H9 (cell line): ENCODE results near the gene SAG. TPM values are rescaled to one million over a fixed set of nuclear protein-coding genes. Genes with fewer than 3 reads are reported as not detected.

Experiments used
- DNase-seq: peaks from one replicate; pipeline ENCODE4 v3.0.0-alpha.2; 2017
- H2AFZ ChIP-seq: one replicate; pipeline ENCODE4 v1.6.1; 2013; ENCODE audit warnings: mild to moderate bottlenecking, low read length, control low read depth, moderate library complexity
- H2AK5ac ChIP-seq: 2 replicates; pipeline ENCODE4 v1.6.1; 2013; ENCODE audit warnings: low read length, control low read depth, mixed read lengths; ENCODE audit not compliant: insufficient read length
- H2BK120ac ChIP-seq: one replicate; pipeline ENCODE4 v1.6.1; 2013; ENCODE audit warnings: low read depth, mild to moderate bottlenecking, low read length, control low read depth, inconsistent platforms; ENCODE audit not compliant: poor library complexity, severe bottlenecking
- H2BK12ac ChIP-seq: 2 replicates; pipeline ENCODE4 v1.6.1; 2013; ENCODE audit warnings: low read length, control low read depth, mixed read lengths, low read depth; ENCODE audit not compliant: insufficient read length
- H2BK15ac ChIP-seq: 2 replicates; pipeline ENCODE4 v1.6.1; 2013; ENCODE audit warnings: low read depth, low read length, control low read depth
- H2BK20ac ChIP-seq: one replicate; pipeline ENCODE4 v1.6.1; 2013; ENCODE audit warnings: low read depth, mild to moderate bottlenecking, low read length, control low read depth, inconsistent platforms; ENCODE audit not compliant: poor library complexity, severe bottlenecking
- H2BK5ac ChIP-seq: 2 replicates; pipeline ENCODE4 v1.6.1; 2013; ENCODE audit warnings: low read length, control low read depth, mixed read lengths; ENCODE audit not compliant: insufficient read length
- H3K14ac ChIP-seq: 2 replicates; pipeline ENCODE4 v1.6.1; 2013; ENCODE audit warnings: low read length, control low read depth; ENCODE audit not compliant: insufficient read depth
- H3K18ac ChIP-seq: 2 replicates; pipeline ENCODE4 v1.6.1; 2013; ENCODE audit warnings: low read depth, mild to moderate bottlenecking, mixed read lengths, low read length, control low read depth; ENCODE audit not compliant: insufficient read length
- H3K23ac ChIP-seq: 2 replicates; pipeline ENCODE4 v1.6.1; 2013; ENCODE audit warnings: low read length, control low read depth, mixed read lengths, low read depth; ENCODE audit not compliant: insufficient read length
- H3K23me2 ChIP-seq: 2 replicates; pipeline ENCODE4 v1.6.1; 2013; ENCODE audit warnings: low read depth, mild to moderate bottlenecking, mixed read lengths, low read length, control low read depth; ENCODE audit not compliant: insufficient read length, poor library complexity, severe bottlenecking
- H3K27ac ChIP-seq: 2 replicates; pipeline ENCODE4 v1.5.1; 2013; ENCODE audit warnings: low read length, control low read depth, mixed read lengths, low read depth; ENCODE audit not compliant: insufficient read length
- H3K27me3 ChIP-seq: 2 replicates; pipeline ENCODE4 v1.6.1; 2013; ENCODE audit warnings: low read length, control low read depth, inconsistent platforms; ENCODE audit not compliant: insufficient read depth
- H3K4ac ChIP-seq: 2 replicates; pipeline ENCODE4 v1.6.1; 2013; ENCODE audit warnings: low read depth, mild to moderate bottlenecking, control low read depth, inconsistent platforms, low read length, moderate library complexity
- H3K4me1 ChIP-seq: 2 replicates; pipeline ENCODE4 v1.6.1; 2013; ENCODE audit warnings: low read length, control low read depth, inconsistent platforms; ENCODE audit not compliant: insufficient read depth
- H3K4me2 ChIP-seq: 2 replicates; pipeline ENCODE4 v1.6.1; 2013; ENCODE audit warnings: low read length, control low read depth, mixed read lengths; ENCODE audit not compliant: insufficient read length, insufficient read depth
- H3K56ac ChIP-seq: 2 replicates; pipeline ENCODE4 v1.6.1; 2013; ENCODE audit warnings: low read depth, mild to moderate bottlenecking, mixed read lengths, low read length, control low read depth; ENCODE audit not compliant: insufficient read length
- H3K79me1 ChIP-seq: 2 replicates; pipeline ENCODE4 v1.6.1; 2013; ENCODE audit warnings: low read depth, mild to moderate bottlenecking, moderate library complexity, low read length, control low read depth, inconsistent platforms; ENCODE audit not compliant: insufficient read depth, poor library complexity, severe bottlenecking
- H3K79me2 ChIP-seq: 2 replicates; pipeline ENCODE4 v1.6.1; 2013; ENCODE audit warnings: low read length, control low read depth, inconsistent platforms; ENCODE audit not compliant: insufficient read depth
- H3K9ac ChIP-seq: 2 replicates; pipeline ENCODE4 v1.6.1; 2013; ENCODE audit warnings: low read length, control low read depth, mixed read lengths; ENCODE audit not compliant: insufficient read length; ENCODE audit errors: extremely low read depth
- H3K9me3 ChIP-seq: one replicate; pipeline ENCODE4 v1.6.1; 2013; ENCODE audit warnings: low read depth, low read length, inconsistent platforms; ENCODE audit not compliant: control insufficient read depth
- H3T11ph ChIP-seq: one replicate; pipeline ENCODE4 v1.6.1; 2013; ENCODE audit warnings: mild to moderate bottlenecking, low read length, control low read depth, inconsistent platforms
- H4K20me1 ChIP-seq: one replicate; pipeline ENCODE4 v1.6.1; 2013; ENCODE audit not compliant: control insufficient read depth, insufficient read length, insufficient read depth
- H4K5ac ChIP-seq: 2 replicates; pipeline ENCODE4 v1.6.1; 2013; ENCODE audit warnings: low read depth, mild to moderate bottlenecking, mixed read lengths, low read length, control low read depth; ENCODE audit not compliant: insufficient read length
- H4K8ac ChIP-seq: replicated peaks from 2 replicates; pipeline ENCODE4 v1.6.1; 2013; ENCODE audit warnings: low read length, control low read depth, mixed read lengths, low read depth; ENCODE audit not compliant: insufficient read length
- H4K91ac ChIP-seq: 2 replicates; pipeline ENCODE4 v1.6.1; 2013; ENCODE audit warnings: low read depth, mild to moderate bottlenecking, moderate library complexity, mixed read lengths, low read length, control low read depth; ENCODE audit not compliant: insufficient read length
- H3K27ac Mint-ChIP-seq, 3 experiments: 2 replicates in 2 of 3; 3 replicates in 1 of 3; pipeline ENCODE4 v1.8.0; 2020 to 2021; ENCODE audit warnings: mixed read lengths in 3 of 3, mild to moderate bottlenecking in 1 of 3, moderate library complexity in 1 of 3
- H3K27me3 Mint-ChIP-seq: 2 replicates; pipeline ENCODE4 v1.8.0; 2021; ENCODE audit warnings: low read depth, mild to moderate bottlenecking, moderate library complexity, mixed read lengths
- H3K36me3 Mint-ChIP-seq, 3 experiments: 2 replicates in 2 of 3; 3 replicates in 1 of 3; pipeline ENCODE4 v1.8.0; 2020 to 2021; ENCODE audit warnings: low read depth in 3 of 3, mixed read lengths in 3 of 3; ENCODE audit not compliant: insufficient read depth in 1 of 3
- H3K4me1 Mint-ChIP-seq, 2 experiments: 2 replicates each; pipeline ENCODE4 v1.8.0; 2020; ENCODE audit warnings: mixed read lengths in 2 of 2
- H3K4me3 Mint-ChIP-seq, 2 experiments: 2 replicates in 1 of 2; 3 replicates in 1 of 2; pipeline ENCODE4 v1.8.0; 2020 to 2021; ENCODE audit warnings: mild to moderate bottlenecking in 2 of 2, mixed read lengths in 2 of 2, moderate library complexity in 1 of 2
- H3K9me3 Mint-ChIP-seq, 2 experiments: 2 replicates in 1 of 2; 3 replicates in 1 of 2; pipeline ENCODE4 v1.8.0; 2020; ENCODE audit warnings: mild to moderate bottlenecking in 2 of 2, mixed read lengths in 2 of 2, moderate library complexity in 1 of 2
- WGBS: extraction: QIAGEN DNeasy Blood & Tissue Kit; methylation state at CpG from one replicate; pipeline ENCODE4 v1.1.7; 2013; ENCODE audit warnings: missing lambda C conversion rate, low lambda C conversion rate, mixed read lengths; ENCODE audit not compliant: insufficient read length; ENCODE audit errors: extremely low coverage; 5-methylcytosine and 5-hydroxymethylcytosine counted together
- total RNA-seq: library from RNA; stranded (reverse); gene quantifications from 2 replicates; pipeline ENCODE4 v1.2.1, GENCODE V29; 2021
- TF ChIP-seq, protein P1 (sequence below): fragments of 200-600 bp; sonication (generic); conservative IDR thresholded peaks from 3 replicates; pipeline ENCODE4 v1.8.0; 2021; ENCODE audit warnings: antibody characterized with exemption, mild to moderate bottlenecking

SAG gene
- total RNA-seq, 1 experiment from 2014 or later: not detected

DNA sequence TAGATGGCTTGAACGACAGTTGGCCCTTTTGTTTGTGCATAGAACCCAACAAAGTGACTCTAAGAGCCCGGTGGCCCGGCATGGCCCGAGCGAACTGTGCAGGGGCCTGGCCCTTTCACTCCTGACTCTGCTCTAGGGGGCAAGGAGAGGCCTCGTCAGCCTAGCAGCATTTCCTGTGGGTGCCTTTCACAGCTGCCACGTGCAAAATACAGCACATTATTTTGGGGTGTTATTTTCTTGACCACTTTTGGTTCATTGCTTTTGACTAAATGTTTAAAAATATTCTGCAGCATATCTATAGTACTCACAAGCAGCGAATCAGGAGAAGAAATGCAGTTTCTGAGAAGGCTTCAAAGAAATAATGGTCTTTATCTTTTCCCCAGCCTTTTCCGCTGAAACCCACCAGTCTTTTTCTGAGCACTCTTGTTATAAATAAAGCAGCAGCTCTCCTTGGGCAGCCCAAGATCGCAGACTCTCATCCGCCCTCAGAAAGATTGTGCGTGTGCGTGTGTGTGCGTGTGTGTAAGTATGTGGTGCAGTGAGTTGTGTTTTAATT, 78.0 kb downstream of the SAG start:
- Histone ChIP-seq H3K14ac (no peak overlapping the region), H4K20me1 (no peaks in the 10 kb centered on the region), H3T11ph (no peak overlapping the region), H3K56ac (no peak overlapping the region), H3K79me1 (no peaks in the 10 kb centered on the region), H2BK120ac (no peak overlapping the region), H3K4me1 (no peaks in the 10 kb centered on the region), H4K91ac (no peak overlapping the region), H4K5ac (no peak overlapping the region), H3K9me3 (no peaks in the 10 kb centered on the region), H2AK5ac (no peak overlapping the region), H4K8ac (no peak overlapping the region), H2BK15ac (no peak overlapping the region), H3K27me3 (no peaks in the 10 kb centered on the region), H3K23me2 (no peaks in the 10 kb centered on the region), H3K27ac (no peak overlapping the region), H3K18ac (no peak overlapping the region), H3K79me2 (peaks cover 3% of the 10 kb centered on the region; the same call in 1 of the 2 replicates), H2BK12ac (no peak overlapping the region), H2AFZ (no peak overlapping the region), H3K4ac (no peak overlapping the region), H3K9ac (no peak overlapping the region), H2BK20ac (no peak overlapping the region), H2BK5ac (no peak overlapping the region), H3K4me2 (no peak overlapping the region), H3K23ac (no peak overlapping the region)
- Mint-ChIP-seq H3K9me3 (no peaks in the 10 kb centered on the region), H3K4me1 (peaks cover 9 to 18% of the 10 kb centered on the region in 2 experiments), H3K4me3 (no peak overlapping the region), H3K27me3 (no peaks in the 10 kb centered on the region), H3K36me3 (peaks cover 0 to 6% (median 6%) of the 10 kb centered on the region in 3 experiments; a peak in 4 of 7 replicates), H3K27ac (peak overlapping the region in 2 of 3 experiments; percentile 54 to 57; a peak in 3 of 7 replicates)
- TF ChIP-seq, protein P1, sequence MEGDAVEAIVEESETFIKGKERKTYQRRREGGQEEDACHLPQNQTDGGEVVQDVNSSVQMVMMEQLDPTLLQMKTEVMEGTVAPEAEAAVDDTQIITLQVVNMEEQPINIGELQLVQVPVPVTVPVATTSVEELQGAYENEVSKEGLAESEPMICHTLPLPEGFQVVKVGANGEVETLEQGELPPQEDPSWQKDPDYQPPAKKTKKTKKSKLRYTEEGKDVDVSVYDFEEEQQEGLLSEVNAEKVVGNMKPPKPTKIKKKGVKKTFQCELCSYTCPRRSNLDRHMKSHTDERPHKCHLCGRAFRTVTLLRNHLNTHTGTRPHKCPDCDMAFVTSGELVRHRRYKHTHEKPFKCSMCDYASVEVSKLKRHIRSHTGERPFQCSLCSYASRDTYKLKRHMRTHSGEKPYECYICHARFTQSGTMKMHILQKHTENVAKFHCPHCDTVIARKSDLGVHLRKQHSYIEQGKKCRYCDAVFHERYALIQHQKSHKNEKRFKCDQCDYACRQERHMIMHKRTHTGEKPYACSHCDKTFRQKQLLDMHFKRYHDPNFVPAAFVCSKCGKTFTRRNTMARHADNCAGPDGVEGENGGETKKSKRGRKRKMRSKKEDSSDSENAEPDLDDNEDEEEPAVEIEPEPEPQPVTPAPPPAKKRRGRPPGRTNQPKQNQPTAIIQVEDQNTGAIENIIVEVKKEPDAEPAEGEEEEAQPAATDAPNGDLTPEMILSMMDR: no peak
- no peak for DNase-seq
- no CpG with 5 or more reads among the region's 14 CpGs for WGBS
